Naive thymus-derived CD4-positive, alpha-beta T cell (primary cell): ENCODE data around the gene CCR4. TPM values are rescaled to one million over a fixed set of nuclear protein-coding genes. Genes with fewer than 3 reads are reported as not detected.

Experiments used
- ATAC-seq: fragments of 150-1000 bp; cut with Tn5 transposase; 2 replicates; pipeline ENCODE4 v1.10.0; 2021; ENCODE audit warnings: mild to moderate bottlenecking, moderate library complexity
- CTCF ChIA-PET: fragments of 350-600 bp; sonication (Branson Sonifier 250); formaldehyde crosslinking; loops from one replicate; lab custom pipeline; 2021; ENCODE audit warnings: antibody characterized with exemption; lab: Charles Lee
- POLR2A ChIA-PET: fragments of 350-600 bp; sonication (Branson Sonifier 250); formaldehyde crosslinking; loops from one replicate; lab custom pipeline; 2021; ENCODE audit warnings: antibody characterized with exemption, inconsistent platforms; lab: Charles Lee
- DNase-seq, 9 donors: peaks; one replicate each; pipeline versions ENCODE4 v3.0.0 to v3.0.0-alpha.2; 2020 to 2022; ENCODE audit warnings: mixed read lengths in 1 of 9
- H3K27ac ChIP-seq: one replicate; pipeline ENCODE4 v1.7.0; 2013; ENCODE audit warnings: mild to moderate bottlenecking, low read depth, low read length, moderate library complexity
- H3K27me3 ChIP-seq, 2 donors: one replicate each; pipeline ENCODE4 v1.7.0; 2013; ENCODE audit warnings: low read length in 2 of 2, mild to moderate bottlenecking in 2 of 2, moderate library complexity in 2 of 2; ENCODE audit not compliant: control insufficient read depth in 2 of 2, insufficient read depth in 2 of 2
- H3K36me3 ChIP-seq, 3 experiments: 1 replicate in 2 of 3; 2 replicates in 1 of 3; pipeline ENCODE4 v1.7.0; 2013; ENCODE audit warnings: low read length in 3 of 3, mild to moderate bottlenecking in 3 of 3, moderate library complexity in 1 of 3; ENCODE audit not compliant: insufficient read depth in 3 of 3, control insufficient read depth in 2 of 3
- H3K4me1 ChIP-seq, 2 donors: one replicate each; pipeline ENCODE4 v1.7.0; 2013; ENCODE audit warnings: low read length in 2 of 2, mild to moderate bottlenecking in 2 of 2, moderate library complexity in 1 of 2; ENCODE audit not compliant: control insufficient read depth in 2 of 2, insufficient read depth in 2 of 2
- H3K4me3 ChIP-seq: 2 replicates; pipeline ENCODE4 v1.7.0; 2013; ENCODE audit warnings: mild to moderate bottlenecking, low read length
- H3K9me3 ChIP-seq, 3 experiments: 1 replicate in 2 of 3; 2 replicates in 1 of 3; pipeline ENCODE4 v1.7.0; 2013; ENCODE audit warnings: low read length in 3 of 3; ENCODE audit not compliant: control insufficient read depth in 2 of 3
- H3K27ac Mint-ChIP-seq, 9 donors: one replicate each; pipeline ENCODE4 v1.8.0; 2020 to 2022; ENCODE audit warnings: mixed read lengths in 9 of 9, mild to moderate bottlenecking in 8 of 9, moderate library complexity in 5 of 9, inconsistent platforms in 2 of 9
- H3K27me3 Mint-ChIP-seq, 5 donors: one replicate each; pipeline ENCODE4 v1.8.0; 2021 to 2022; ENCODE audit warnings: mixed read lengths in 5 of 5, mild to moderate bottlenecking in 1 of 5
- H3K36me3 Mint-ChIP-seq, 5 donors: one replicate each; pipeline ENCODE4 v1.8.0; 2020 to 2022; ENCODE audit warnings: mixed read lengths in 5 of 5, mild to moderate bottlenecking in 3 of 5, inconsistent platforms in 1 of 5
- H3K4me1 Mint-ChIP-seq, 7 donors: one replicate each; pipeline ENCODE4 v1.8.0; 2020 to 2022; ENCODE audit warnings: mixed read lengths in 7 of 7, mild to moderate bottlenecking in 3 of 7, inconsistent platforms in 1 of 7
- H3K4me3 Mint-ChIP-seq, 10 donors: one replicate each; pipeline ENCODE4 v1.8.0; 2020 to 2022; ENCODE audit warnings: mild to moderate bottlenecking in 10 of 10, mixed read lengths in 10 of 10, moderate library complexity in 6 of 10, inconsistent platforms in 2 of 10
- H3K9me3 Mint-ChIP-seq, 11 donors: one replicate each; pipeline ENCODE4 v1.8.0; 2020 to 2022; ENCODE audit warnings: mixed read lengths in 11 of 11, mild to moderate bottlenecking in 4 of 11, inconsistent platforms in 1 of 11, moderate library complexity in 1 of 11
- intact Hi-C, 2 donors: fragments of 100-400 bp; cut with micrococcal nuclease; formaldehyde crosslinking; loops; one replicate each; pipeline ENCODE4 v1.15.1; 2023
- polyA plus RNA-seq, 2 donors: library from polyadenylated mRNA; unstranded; fragments of 300-500 nt; fragmentation: Illumina TruSeq; gene quantifications; one replicate each; pipeline ENCODE4 v1.2.3, GENCODE V29; 2021
- total RNA-seq, 6 experiments: library from RNA in 5 of 6; stranded (reverse) in 5 of 6; gene quantifications; 1 replicate in 5 of 6; 2 replicates in 1 of 6; pipeline ENCODE4 v1.2.3 and lab custom pipeline; 2021 to 2026

CCR4 gene
- total and polyA plus RNA-seq, 7 experiments from 2014 or later = 0.40 to 37.3 (median 2.4) TPM

GRCh38 chr3:32995098-32995497, 43.7 kb downstream of the CCR4 start:
- peaks cover 0 to 35% of the 10 kb centered on the region in 2 donors for H3K4me1 ChIP-seq

GRCh38 chr3:32996048-32996754, 44.8 kb downstream of the CCR4 start:
- intact Hi-C loops = no loop called here
- Mint-ChIP-seq H3K27me3 (no peaks in the 10 kb centered on the region), H3K27ac (peak overlapping the region in 2 of 9 donors; percentile 2 to 58), H3K4me3 (no peak overlapping the region), H3K36me3 (peaks cover 5 to 36% (median 18%) of the 10 kb centered on the region in 5 donors), H3K4me1 (peaks cover 9 to 62% (median 28%) of the 10 kb centered on the region in 7 donors), H3K9me3 (no peaks in the 10 kb centered on the region)
- POLR2A ChIA-PET = no interaction called here
- H3K4me3 ChIP-seq = no peak overlapping the region
- H3K36me3 ChIP-seq = peaks cover 0 to under 1% (median 0%) of the 10 kb centered on the region in 3 experiments
- H3K9me3 ChIP-seq = no peaks in the 10 kb centered on the region
- CTCF ChIA-PET = no interaction called here
- ATAC-seq (no peak), DNase-seq (no peak)
- H3K27me3 ChIP-seq = no peaks in the 10 kb centered on the region
- H3K4me1 ChIP-seq = peaks cover 0 to 42% of the 10 kb centered on the region in 2 donors
- H3K27ac ChIP-seq = no peak overlapping the region

More at GRCh38 chr3:32995098-32995497, 43.7 kb downstream of the CCR4 start:
- H3K27ac Mint-ChIP-seq = peak overlapping the region in 3 of 9 donors; percentile 25 to 34 (median 29)
- ChIA-PET POLR2A (interaction anchor here (0.7 kb wide), 2 partner anchors 42 to 1458 kb away, joined by 3 to 6 read pairs; no protein-coding TSS in a partner anchor), CTCF (no interaction called here)
- Histone ChIP-seq H3K27me3 (no peaks in the 10 kb centered on the region), H3K4me3 (no peak overlapping the region), H3K9me3 (no peaks in the 10 kb centered on the region), H3K36me3 (no peaks in the 10 kb centered on the region), H3K27ac (no peak overlapping the region)
- H3K4me1 Mint-ChIP-seq = peaks cover 8 to 56% (median 28%) of the 10 kb centered on the region in 7 donors
- peaks cover 5 to 31% (median 15%) of the 10 kb centered on the region in 5 donors for H3K36me3 Mint-ChIP-seq
- DNase-seq = no peak
- no peaks in the 10 kb centered on the region for H3K27me3 Mint-ChIP-seq
- no peaks in the 10 kb centered on the region for H3K9me3 Mint-ChIP-seq
- no peak for ATAC-seq
- no peak overlapping the region for H3K4me3 Mint-ChIP-seq
- intact Hi-C loops = no loop called here

GRCh38 chr3:32996755-32997091, 45.3 kb downstream of the CCR4 start:
- peaks cover 5 to 40% (median 23%) of the 10 kb centered on the region in 5 donors for H3K36me3 Mint-ChIP-seq
- Histone ChIP-seq H3K36me3 (peaks cover 0 to 3% (median 0%) of the 10 kb centered on the region in 3 experiments), H3K9me3 (no peaks in the 10 kb centered on the region), H3K4me3 (no peak overlapping the region), H3K27me3 (no peaks in the 10 kb centered on the region), H3K4me1 (peaks cover 0 to 42% of the 10 kb centered on the region in 2 donors), H3K27ac (no peak overlapping the region)
- ATAC-seq (no peak), DNase-seq (no peak)
- peak overlapping the region in 1 of 10 donors; percentile 34 for H3K4me3 Mint-ChIP-seq
- ChIA-PET CTCF (no interaction called here), POLR2A (no interaction called here)
- H3K27me3 Mint-ChIP-seq = no peaks in the 10 kb centered on the region
- peak overlapping the region in 2 of 9 donors; percentile 58 to 70 for H3K27ac Mint-ChIP-seq
- H3K4me1 Mint-ChIP-seq = peaks cover 9 to 66% (median 28%) of the 10 kb centered on the region in 7 donors
- H3K9me3 Mint-ChIP-seq = no peaks in the 10 kb centered on the region
- intact Hi-C loops = no loop called here

GRCh38 chr3:32998631-32999451, 47.4 kb downstream of the CCR4 start:
- ATAC-seq = no peak
- intact Hi-C loops = no loop called here

GRCh38 chr3:33000691-33001385, 49.4 kb downstream of the CCR4 start:
- ATAC-seq (no peak), DNase-seq (no peak)
- peaks cover 5 to 51% (median 36%) of the 10 kb centered on the region in 5 donors for H3K36me3 Mint-ChIP-seq
- Histone ChIP-seq H3K27me3 (no peaks in the 10 kb centered on the region), H3K36me3 (peaks cover 0 to 9% (median 0%) of the 10 kb centered on the region in 3 experiments), H3K4me1 (peaks cover 0 to 32% of the 10 kb centered on the region in 2 donors), H3K27ac (no peak overlapping the region), H3K4me3 (no peak overlapping the region), H3K9me3 (no peaks in the 10 kb centered on the region)
- H3K4me1 Mint-ChIP-seq = peaks cover 9 to 47% (median 17%) of the 10 kb centered on the region in 7 donors
- POLR2A ChIA-PET = no interaction called here
- H3K27me3 Mint-ChIP-seq = no peaks in the 10 kb centered on the region
- intact Hi-C loops = no loop called here
- peak overlapping the region in 1 of 10 donors; percentile 4 for H3K4me3 Mint-ChIP-seq
- H3K9me3 Mint-ChIP-seq = no peaks in the 10 kb centered on the region
- CTCF ChIA-PET = no interaction called here
- H3K27ac Mint-ChIP-seq = peak overlapping the region in 4 of 9 donors; percentile 19 to 60 (median 38)

More at GRCh38 chr3:32998631-32999451, 47.4 kb downstream of the CCR4 start:
- ChIA-PET POLR2A (no interaction called here), CTCF (no interaction called here)
- H3K4me3 Mint-ChIP-seq = no peak overlapping the region
- H3K27me3 Mint-ChIP-seq = no peaks in the 10 kb centered on the region
- H3K36me3 Mint-ChIP-seq = peaks cover 5 to 46% (median 28%) of the 10 kb centered on the region in 5 donors
- peaks cover 9 to 57% (median 22%) of the 10 kb centered on the region in 7 donors for H3K4me1 Mint-ChIP-seq
- H3K4me3 ChIP-seq = no peak overlapping the region
- no peaks in the 10 kb centered on the region for H3K9me3 ChIP-seq
- no peak overlapping the region for H3K27ac ChIP-seq
- H3K27ac Mint-ChIP-seq = peak overlapping the region in 4 of 9 donors; percentile 36 to 76 (median 58)
- no peak for DNase-seq
- peaks cover 0 to 33% of the 10 kb centered on the region in 2 donors for H3K4me1 ChIP-seq
- H3K36me3 ChIP-seq = peaks cover 0 to 3% (median 0%) of the 10 kb centered on the region in 3 experiments
- H3K9me3 Mint-ChIP-seq = no peaks in the 10 kb centered on the region
- H3K27me3 ChIP-seq = no peaks in the 10 kb centered on the region

- H3K4me3 ChIP-seq = no peak overlapping the region
- intact Hi-C loops = no loop called here
- Mint-ChIP-seq H3K27ac (peak overlapping the region in 1 of 9 donors; percentile 13), H3K27me3 (no peaks in the 10 kb centered on the region), H3K4me3 (no peak overlapping the region), H3K9me3 (no peaks in the 10 kb centered on the region), H3K4me1 (peaks cover 2 to 42% (median 12%) of the 10 kb centered on the region in 7 donors), H3K36me3 (peaks cover 2 to 52% (median 34%) of the 10 kb centered on the region in 5 donors)
- peaks cover 0 to 9% (median 0%) of the 10 kb centered on the region in 3 experiments for H3K36me3 ChIP-seq
- ChIA-PET CTCF (interaction anchor here (0.6 to 0.7 kb wide), 2 partner anchors 29 to 660 kb away, joined by 3 read pairs; no protein-coding TSS in a partner anchor), POLR2A (interaction anchor here (1.0 kb wide), 1 partner anchor 60 kb away, joined by 4 read pairs; no protein-coding TSS in a partner anchor)
- no peaks in the 10 kb centered on the region for H3K27me3 ChIP-seq
- DNase-seq = no peak
- H3K27ac ChIP-seq = no peak overlapping the region
- H3K9me3 ChIP-seq = no peaks in the 10 kb centered on the region
- H3K4me1 ChIP-seq = peaks cover 0 to 24% of the 10 kb centered on the region in 2 donors
- ATAC-seq = no peak
Observed at GRCh38 chr3:33001889-33002288, 50.4 kb downstream of the CCR4 start.
